ENCODE data around the gene DEF6.

Gene DEF6

GRCh38 chr6:35282472-35282871, 15.1 kb upstream of the DEF6 start:
- H3K4me1 ChIP-seq (ENCODE audit: control insufficient read depth in 1 of 2, insufficient read depth in 1 of 2, low read depth in 1 of 2, low read length in 1 of 2) = no peaks in the 10 kb centered on the region
- H3K4me3 ChIP-seq (ENCODE audit: low read depth in 1 of 2, low read length in 1 of 2) = no peak overlapping the region
- TF ChIP-seq CTCF (IDR thresholded peaks at IDR 0.05) = no peak
- H3K27ac ChIP-seq = no peak overlapping the region
- no peaks in the 10 kb centered on the region for H3K27me3 ChIP-seq
- peaks cover 55% of the 10 kb centered on the region for H3K36me3 ChIP-seq
- no peaks in the 10 kb centered on the region for H3K9me3 ChIP-seq

- no peaks in the 10 kb centered on the region for H3K27me3 ChIP-seq
- no peak overlapping the region for H3K4me3 ChIP-seq (ENCODE audit: low read depth in 1 of 2, low read length in 1 of 2)
- peaks cover 64% of the 10 kb centered on the region for H3K36me3 ChIP-seq
- H3K4me1 ChIP-seq (ENCODE audit: control insufficient read depth in 1 of 2, insufficient read depth in 1 of 2, low read depth in 1 of 2, low read length in 1 of 2) = no peaks in the 10 kb centered on the region
- TF ChIP-seq CTCF (IDR thresholded peaks at IDR 0.05) = no peak
- no peak overlapping the region for H3K27ac ChIP-seq
- no peaks in the 10 kb centered on the region for H3K9me3 ChIP-seq
Observed at GRCh38 chr6:35283361-35283760, 14.3 kb upstream of the DEF6 start.

GRCh38 chr6:35287671-35288396, 9.8 kb upstream of the DEF6 start:
- Histone ChIP-seq H3K36me3 (peaks cover 90% of the 10 kb centered on the region), H3K4me3 (ENCODE audit: low read depth in 1 of 2, low read length in 1 of 2) (no peak overlapping the region), H3K4me1 (ENCODE audit: control insufficient read depth in 1 of 2, insufficient read depth in 1 of 2, low read depth in 1 of 2, low read length in 1 of 2) (no peaks in the 10 kb centered on the region), H3K9me3 (no peaks in the 10 kb centered on the region), H3K27me3 (no peaks in the 10 kb centered on the region), H3K27ac (no peak overlapping the region)
- TF ChIP-seq CTCF (IDR thresholded peaks at IDR 0.05) = no peak

GRCh38 chr6:35288834-35289233, 8.8 kb upstream of the DEF6 start:
- Histone ChIP-seq H3K27ac (no peak overlapping the region), H3K36me3 (peaks cover 91% of the 10 kb centered on the region), H3K9me3 (no peaks in the 10 kb centered on the region), H3K27me3 (no peaks in the 10 kb centered on the region), H3K4me1 (ENCODE audit: control insufficient read depth in 1 of 2, insufficient read depth in 1 of 2, low read depth in 1 of 2, low read length in 1 of 2) (no peaks in the 10 kb centered on the region), H3K4me3 (ENCODE audit: low read depth in 1 of 2, low read length in 1 of 2) (no peak overlapping the region)
- TF ChIP-seq CTCF (IDR thresholded peaks at IDR 0.05) = no peak

- no peak for TF ChIP-seq CTCF (IDR thresholded peaks at IDR 0.05)
- Histone ChIP-seq H3K4me3 (ENCODE audit: low read depth in 1 of 2, low read length in 1 of 2) (no peak overlapping the region), H3K4me1 (ENCODE audit: control insufficient read depth in 1 of 2, insufficient read depth in 1 of 2, low read depth in 1 of 2, low read length in 1 of 2) (peaks cover 2 to 3% of the 10 kb centered on the region in 2 experiments), H3K27me3 (no peaks in the 10 kb centered on the region), H3K36me3 (peaks cover 71% of the 10 kb centered on the region), H3K9me3 (no peaks in the 10 kb centered on the region), H3K27ac (no peak overlapping the region)
Observed at GRCh38 chr6:35291491-35291890, 6.1 kb upstream of the DEF6 start.

All from neutrophil (primary cell).